Activated T-helper 1 cell treated with anti-CD3 and anti-CD28 coated beads, Interleukin-12 subunit alpha, Interleukin-12 subunit beta, Interleukin-2, Interleukin-4 antibody, amounts not matched to agents 30 ng/mL and 10 ng/mL and 1 ng/mL, durations not matched to agents 14 hours and 24 hours and 36 hours (primary cell): ENCODE results near the gene ULK2. TPM values are rescaled to one million over a fixed set of nuclear protein-coding genes. Genes with fewer than 3 reads are reported as not detected.

Source experiments
- DNase-seq: peaks from one replicate; pipeline ENCODE4 v3.0.0; 2021; ENCODE audit warnings: low spot score
- H3K27ac Mint-ChIP-seq: one replicate; pipeline ENCODE4 v1.8.0; 2021; ENCODE audit warnings: mild to moderate bottlenecking, mixed read lengths
- H3K27me3 Mint-ChIP-seq: one replicate; pipeline ENCODE4 v1.8.0; 2022; ENCODE audit warnings: mild to moderate bottlenecking, moderate library complexity, mixed read lengths; ENCODE audit not compliant: insufficient read depth
- H3K36me3 Mint-ChIP-seq: one replicate; pipeline ENCODE4 v1.8.0; 2021; ENCODE audit warnings: low read depth, mixed read lengths
- H3K4me1 Mint-ChIP-seq: one replicate; pipeline ENCODE4 v1.8.0; 2021; ENCODE audit warnings: low read depth, mixed read lengths
- H3K4me3 Mint-ChIP-seq: one replicate; pipeline ENCODE4 v1.8.0; 2021; ENCODE audit warnings: mild to moderate bottlenecking, moderate library complexity, mixed read lengths
- H3K9me3 Mint-ChIP-seq: one replicate; pipeline ENCODE4 v1.8.0; 2021; ENCODE audit warnings: mixed read lengths
- intact Hi-C: fragments of 100-400 bp; cut with micrococcal nuclease; formaldehyde crosslinking; loops from one replicate; pipeline ENCODE4 v1.15.1; 2024
- total RNA-seq: library from RNA; stranded (reverse); gene quantifications from 2 replicates; pipeline ENCODE4 v1.2.3, GENCODE V29; 2022

The ULK2 gene
- total RNA-seq, 1 donor from 2014 or later, result 18.6 TPM

DNA sequence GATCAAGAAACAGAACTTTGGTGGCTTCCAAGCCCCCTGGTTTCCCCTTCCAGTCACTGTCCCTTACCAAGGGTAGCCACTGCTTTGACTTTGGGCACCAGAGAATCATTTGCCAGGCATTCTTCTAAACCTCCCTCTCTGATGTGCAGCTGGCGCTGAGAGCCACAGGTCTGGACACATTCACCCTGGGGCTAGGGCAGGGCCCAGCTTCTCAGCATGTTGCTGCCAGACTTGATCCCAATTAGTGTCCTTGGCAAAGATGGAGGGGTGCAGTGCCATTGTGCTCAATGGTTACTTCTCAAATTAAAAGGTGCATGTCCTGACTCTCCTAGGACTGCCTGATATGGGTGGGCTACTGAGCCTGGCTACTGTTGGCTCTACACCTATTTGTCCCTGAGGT is 143.8 kb downstream of the ULK2 start:
- DNase-seq, result no peak
- Mint-ChIP-seq H3K27me3 (no peaks in the 10 kb centered on the region), H3K36me3 (no peaks in the 10 kb centered on the region), H3K9me3 (no peaks in the 10 kb centered on the region), H3K4me3 (no peak overlapping the region), H3K4me1 (peaks cover 7% of the 10 kb centered on the region), H3K27ac (no peak overlapping the region)
- intact Hi-C loops, result no loop called here

Other genes with a start within 250 kb of the ULK2 start
- 36.5 and 38.1 TPM in 2 replicates for gene ALDH3A2, start 219.2 kb downstream of the ULK2 start, total RNA-seq
- not detected in 2 replicates for gene SLC47A2, start 151.4 kb downstream of the ULK2 start, total RNA-seq
- gene ALDH3A1, start 119.6 kb downstream of the ULK2 start, total RNA-seq, result not detected in 2 replicates
- gene AKAP10, start 109.9 kb upstream of the ULK2 start, total RNA-seq, result 38.8 and 39.3 TPM in 2 replicates
- 7.2 and 11.1 TPM in 2 replicates for gene SPECC1, start 141.4 kb upstream of the ULK2 start, total RNA-seq